Cerebellar cortex (tissue), 1 donor: ENCODE results near the gene PATJ.
"Not testable (repeated sequence)": the region's sequence is repeated elsewhere in the genome, so short reads cannot be mapped to it uniquely, and the experiment has no call there.

Experiments used
- DNase-seq: peaks from one replicate; pipeline ENCODE4 v3.0.0-alpha.2; 2015; ENCODE audit warnings: low spot score

PATJ gene

DNA sequence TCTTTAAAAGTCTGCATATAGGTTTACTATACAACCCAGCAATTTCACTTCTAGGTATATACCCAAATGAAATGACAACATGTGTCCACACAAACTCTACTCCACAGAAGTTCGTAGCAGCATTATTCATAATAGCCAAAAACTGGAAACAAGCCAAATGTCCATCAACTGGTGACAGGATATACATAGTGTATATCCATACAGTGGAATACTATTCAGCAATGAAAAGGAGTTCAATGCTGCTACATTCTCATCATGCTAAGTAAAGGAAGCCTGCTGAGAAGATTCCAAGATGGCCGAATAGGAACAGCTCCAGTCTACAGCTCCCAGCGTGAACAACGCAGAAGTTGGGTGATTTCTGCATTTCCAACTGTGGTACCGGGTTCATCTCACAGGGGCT is 200.6 kb downstream of the PATJ start:
- DNase-seq: no peak

DNA sequence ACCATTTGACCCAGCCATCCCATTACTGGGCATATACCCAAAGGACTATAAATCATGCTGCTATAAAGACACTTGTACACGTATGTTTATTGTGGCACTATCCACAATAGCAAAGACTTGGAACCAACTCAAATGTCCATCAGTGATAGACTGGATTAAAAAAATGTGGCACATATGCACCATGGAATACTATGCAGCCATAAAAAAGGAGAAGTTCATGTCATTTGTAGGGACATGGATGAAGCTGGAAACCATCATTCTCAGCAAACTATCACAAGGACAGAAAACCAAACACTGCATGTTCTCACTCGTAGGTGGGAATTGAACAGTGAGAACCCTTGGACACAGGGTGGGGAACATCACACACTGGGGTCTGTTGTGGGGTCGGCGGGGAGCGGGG is 206.4 kb downstream of the PATJ start:
- DNase-seq: not testable (repeated sequence)

DNA sequence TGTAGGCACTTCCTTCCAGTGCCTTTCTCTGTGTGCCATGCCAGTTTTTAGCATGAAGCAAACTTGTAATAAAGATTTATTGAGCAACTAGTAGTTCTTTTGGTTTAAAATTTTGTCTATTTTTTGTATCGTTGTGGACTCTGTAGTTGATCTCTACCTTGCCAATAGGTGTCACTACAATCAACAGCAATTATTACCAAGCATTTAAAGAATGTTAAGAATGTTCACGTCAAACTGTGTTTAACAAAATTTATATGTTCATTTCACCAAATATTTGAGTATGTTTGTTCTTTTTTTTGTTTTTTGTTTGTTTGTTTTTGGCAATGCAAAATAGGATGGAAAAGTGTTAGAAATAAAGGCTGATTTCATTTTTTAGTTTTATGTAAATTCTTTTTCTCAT is 208.1 kb downstream of the PATJ start:
- DNase-seq: peak; percentile 64

DNA sequence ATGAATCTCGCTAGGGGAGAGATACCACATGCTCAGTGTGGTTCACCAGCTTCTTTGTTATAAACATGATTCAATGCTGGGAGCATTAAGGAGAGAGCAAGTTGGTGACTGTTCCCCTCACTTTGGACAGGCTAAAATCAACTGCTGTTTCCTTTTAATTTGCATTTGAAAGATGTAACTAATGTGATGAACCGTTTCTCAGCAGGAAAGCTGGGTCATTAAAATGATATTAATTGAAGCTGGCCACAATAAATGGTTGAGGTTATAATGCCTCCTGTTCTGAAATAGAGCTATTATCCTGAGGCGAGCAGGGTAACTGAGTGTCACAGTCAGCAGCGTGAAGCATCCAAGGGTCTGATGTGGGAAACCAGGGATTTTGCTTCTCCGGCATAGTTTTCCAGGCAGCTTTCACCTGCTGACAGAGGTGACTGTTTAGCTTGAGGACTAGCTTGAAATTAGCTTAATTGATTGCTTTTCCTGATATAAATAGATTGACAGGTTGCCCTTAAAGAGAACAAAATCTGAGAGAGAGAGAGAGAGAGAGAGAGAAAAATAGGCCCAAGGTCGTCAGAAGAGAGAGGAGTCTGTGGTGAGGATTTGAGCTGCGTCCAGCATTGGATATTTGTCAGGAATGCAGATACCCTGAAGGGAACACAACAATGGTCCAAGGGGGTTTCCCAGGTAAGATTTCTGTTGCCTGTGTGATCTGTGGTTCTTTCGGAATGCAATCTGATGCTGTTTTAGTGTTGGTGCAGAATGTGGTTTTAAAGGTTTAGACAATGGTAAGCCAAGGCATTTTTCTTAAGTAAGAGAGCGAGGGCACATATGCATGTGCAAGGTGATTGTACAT is 209.7 kb downstream of the PATJ start:
- DNase-seq: peak; percentile 78

DNA sequence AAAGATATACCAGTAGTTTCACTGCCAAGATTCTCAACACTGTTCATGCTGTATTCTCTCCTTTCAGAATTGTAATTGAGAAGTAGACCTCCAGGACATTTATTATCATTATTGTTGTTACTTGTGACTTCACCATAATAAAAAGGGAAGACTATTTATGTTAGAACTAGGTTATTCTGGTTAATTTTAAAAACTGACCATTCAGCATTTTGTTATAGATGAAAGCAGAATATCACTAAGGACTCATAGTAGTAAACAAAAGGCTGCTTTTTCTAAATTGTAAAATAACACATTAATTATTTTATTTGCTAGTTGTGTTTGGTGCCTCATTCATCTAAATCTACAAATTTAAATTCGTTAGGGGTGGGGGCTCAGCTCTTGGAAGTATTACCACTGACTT is 210.4 kb downstream of the PATJ start:
- peak; percentile 44 for DNase-seq

DNA sequence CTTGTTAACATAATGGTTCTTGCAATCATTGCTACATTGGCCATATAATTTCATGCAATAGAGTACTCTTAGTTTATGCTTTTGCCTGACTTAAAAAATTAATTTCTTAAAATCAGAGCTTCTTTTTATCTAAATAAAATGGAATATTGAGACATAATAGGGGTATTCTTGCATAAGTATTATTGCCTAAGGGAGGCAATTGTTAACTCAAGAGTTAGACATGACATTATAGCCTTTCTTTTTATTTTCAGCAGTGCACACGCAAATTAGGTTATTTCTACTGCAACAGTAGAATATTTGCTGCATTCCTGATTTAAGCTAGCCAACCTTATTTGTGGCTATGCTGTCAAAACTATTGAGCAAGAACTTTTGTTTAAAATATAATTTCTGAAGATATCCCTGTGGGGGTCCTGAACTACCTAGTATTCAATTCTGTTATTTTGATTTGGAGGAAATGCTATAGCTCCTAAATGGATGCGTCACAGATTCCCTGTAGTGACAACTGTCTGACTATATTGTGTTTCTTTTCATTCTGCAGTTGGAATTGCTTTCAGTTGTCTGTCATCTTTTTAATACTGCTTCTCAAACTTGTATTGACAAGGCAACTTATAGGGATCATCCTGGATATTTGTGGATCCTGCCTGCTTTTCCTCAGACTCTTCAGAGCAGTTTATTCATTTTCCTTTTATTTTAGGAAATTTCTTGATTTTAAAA is 211.0 kb downstream of the PATJ start:
- DNase-seq: peak; percentile 41

DNA sequence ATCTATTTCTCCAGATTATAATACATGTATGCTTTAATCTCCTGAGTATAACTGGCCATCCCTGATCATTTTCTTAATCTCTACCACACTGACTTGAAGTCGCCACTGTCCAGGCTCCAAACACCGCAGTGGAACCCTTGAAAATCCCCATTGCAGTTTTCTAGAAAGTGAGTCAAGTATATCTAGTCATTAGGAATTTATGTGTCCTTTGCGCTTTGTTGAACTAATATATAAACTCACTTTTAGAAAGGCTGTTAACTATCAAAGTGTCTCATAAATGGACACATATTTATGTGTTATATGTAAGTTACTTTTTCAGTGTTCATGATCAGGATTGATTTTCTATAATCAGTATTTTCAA is 211.5 kb downstream of the PATJ start:
- peak; percentile 56 for DNase-seq

DNA sequence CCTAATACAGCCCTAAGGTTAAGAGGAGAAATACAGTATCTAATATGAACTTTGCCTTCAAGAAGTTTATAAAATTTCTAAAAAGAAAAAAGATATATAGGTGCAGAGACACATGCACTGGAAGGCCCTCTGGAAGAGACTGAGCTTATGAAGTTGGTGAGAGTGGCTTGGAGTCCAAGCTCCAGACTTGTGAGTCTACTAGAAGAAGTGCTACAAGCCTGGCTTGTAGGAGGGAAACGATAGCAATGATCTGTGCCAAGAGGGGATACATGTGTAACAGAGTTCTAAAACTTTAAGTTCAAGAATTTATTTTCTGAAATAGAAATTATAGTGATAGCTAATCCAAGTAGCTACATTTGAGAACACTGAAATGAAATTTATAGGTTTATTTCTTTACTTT is 213.0 kb downstream of the PATJ start:
- peak; percentile 56 for DNase-seq

DNA sequence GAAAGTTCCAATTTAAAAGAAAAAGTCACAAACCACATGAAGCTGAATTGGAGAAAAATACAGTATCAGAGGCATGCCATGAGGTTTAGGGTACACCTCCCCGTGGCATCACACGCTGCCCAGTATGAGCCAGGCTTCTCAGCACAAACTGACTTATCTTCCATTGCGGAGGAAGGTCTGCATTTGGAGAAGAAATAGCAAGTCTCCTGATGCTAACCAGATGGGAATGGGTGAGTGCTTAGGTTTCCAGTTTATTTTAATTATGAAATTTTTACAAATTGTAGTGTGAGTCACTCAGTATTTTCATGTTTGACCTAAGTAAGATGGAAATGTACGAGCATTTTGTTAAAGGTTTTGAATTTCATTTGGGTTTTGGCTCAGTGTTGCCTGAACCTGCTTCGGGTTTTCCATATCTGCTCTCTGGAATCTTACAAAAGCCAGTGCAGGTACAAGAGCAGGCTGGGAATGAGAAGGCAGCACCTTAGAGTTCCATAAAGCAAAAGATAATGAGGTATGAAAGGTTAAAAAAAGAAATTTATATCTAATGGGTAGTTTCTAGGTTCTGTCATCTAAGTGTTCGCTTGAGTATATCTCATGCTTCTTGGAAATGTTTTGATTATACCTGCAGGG is 213.9 kb downstream of the PATJ start:
- peak; percentile 66 for DNase-seq

DNA sequence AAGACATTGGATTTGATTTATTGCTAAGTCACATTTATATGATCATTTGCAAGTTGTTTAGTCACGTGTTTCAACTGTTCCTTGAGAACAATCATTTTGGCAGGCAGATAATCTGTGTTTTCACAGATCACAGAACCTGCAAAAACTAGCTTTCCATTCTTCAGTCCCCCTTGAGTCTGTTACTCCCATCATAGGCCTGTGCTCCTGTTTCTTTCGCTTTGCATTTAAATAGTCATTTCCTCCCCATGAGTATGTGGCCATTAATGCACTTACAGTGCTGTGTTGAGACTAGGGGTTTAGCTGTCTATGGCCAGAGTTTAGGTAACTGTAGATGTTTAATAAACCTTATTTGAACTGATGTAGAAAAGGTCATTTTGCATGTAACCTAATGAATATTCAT is 214.5 kb downstream of the PATJ start:
- DNase-seq: peak; percentile 60

DNA sequence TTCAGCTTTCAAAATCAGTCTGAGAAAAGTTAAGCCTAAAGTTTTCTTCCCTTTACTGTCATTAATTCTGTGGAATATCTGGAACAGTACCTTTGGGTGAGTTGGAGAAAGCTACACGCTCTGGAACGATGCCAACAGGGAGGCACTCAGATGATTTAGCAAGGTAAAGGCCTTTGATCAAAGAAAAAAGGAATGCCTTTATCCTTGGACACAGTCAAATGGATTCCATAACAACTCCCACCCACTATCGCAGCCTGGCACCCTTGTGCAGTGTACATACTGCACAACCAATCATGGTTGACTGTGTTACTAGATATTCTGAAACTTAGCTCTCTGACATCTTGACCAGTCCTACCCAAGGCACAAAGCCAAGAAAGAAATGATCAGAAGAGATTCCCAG is 218.7 kb downstream of the PATJ start:
- DNase-seq: no peak

DNA sequence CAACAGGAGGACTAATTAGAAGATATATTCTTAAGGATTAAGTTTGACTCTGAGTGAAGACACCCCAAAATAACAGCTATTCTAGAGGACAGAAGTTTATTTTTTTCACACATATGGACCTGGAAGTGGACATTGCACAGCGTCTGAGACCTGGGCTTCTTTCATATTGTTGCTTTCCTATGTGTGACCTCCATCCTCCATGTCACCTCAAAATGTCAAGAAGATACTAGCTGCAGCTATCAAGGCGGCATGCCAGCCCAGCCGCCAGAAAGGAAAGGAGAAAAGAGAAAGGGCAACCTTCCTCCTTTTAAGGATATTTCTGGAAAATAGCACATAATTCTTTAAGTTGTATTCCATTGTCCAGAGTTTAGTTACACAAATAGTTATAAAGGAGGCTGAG is 220.4 kb downstream of the PATJ start:
- no peak for DNase-seq

DNA sequence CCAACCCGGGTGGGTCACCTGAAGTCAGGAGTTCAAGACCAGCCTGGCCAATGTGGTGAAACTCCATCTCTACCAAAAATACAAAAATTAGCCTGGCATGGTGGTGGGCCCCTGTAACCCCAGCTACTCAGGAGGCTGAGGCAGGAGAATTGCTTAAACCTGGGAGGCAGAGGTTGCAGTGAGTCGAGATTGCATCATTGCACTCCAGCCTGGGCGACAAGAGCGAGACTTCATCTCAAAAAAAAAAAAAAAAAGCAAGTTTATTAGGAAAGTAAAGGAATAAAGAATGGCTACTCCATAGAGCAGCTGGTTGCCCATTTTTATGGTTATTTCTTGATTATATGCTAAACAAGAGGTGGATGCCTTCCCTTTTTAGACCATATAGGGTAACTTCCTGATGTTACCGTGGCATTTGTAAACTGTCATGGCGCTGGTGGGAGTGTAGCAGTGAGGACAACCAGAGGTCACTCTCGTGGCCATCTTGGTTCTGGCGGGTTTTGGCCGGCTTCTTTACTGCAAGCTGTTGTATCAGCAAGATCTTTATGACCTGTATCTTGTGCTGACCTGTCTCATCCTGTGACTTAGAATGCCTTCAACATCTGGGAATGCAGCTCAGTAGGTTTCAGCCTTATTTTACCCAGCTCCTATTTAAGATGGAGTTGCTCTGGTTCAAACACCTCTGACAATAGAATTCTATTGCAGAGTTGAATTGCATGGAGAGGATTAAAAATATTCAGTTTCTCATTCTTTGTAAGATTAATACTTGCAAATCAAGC is 224.4 kb downstream of the PATJ start:
- DNase-seq: not testable (repeated sequence)

DNA sequence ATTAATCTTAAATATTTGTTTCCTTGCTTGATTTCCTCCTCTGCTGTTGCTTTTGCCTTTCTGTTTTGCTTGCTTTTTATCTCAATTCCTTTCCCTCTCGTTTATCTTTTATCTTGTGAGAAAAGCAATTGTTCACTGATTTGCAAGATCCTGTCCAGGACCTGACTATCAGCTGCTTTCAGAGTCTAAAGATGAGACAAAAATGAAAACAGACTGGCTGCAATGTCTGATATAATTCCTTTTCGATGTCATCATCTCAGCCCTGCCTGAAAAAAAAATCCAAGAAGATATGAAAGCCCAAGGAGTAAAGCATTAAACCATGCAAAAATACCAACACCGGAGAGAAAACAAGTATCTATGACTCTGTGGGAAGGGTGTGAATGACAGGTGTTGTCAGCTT is 225.5 kb downstream of the PATJ start:
- DNase-seq: no peak

DNA sequence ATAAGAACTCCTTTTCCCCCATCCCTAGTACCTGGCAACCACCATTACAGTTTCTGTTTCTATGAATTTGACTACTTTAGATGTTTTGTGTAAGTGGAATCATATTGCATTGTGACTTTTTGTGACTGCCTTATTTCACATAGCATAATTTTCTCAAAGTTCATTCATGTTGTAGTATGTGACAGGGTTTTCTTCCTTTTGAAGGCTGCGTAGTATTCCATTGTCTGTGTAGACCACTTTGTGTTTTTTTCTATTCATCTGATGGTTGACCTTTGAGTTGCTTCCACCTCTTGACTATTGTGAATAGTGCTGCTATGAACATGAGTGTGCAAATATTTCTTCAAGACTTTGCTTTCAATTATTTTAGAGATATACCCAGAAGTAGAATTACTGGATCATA is 226.6 kb downstream of the PATJ start:
- DNase-seq: peak; percentile 0

DNA sequence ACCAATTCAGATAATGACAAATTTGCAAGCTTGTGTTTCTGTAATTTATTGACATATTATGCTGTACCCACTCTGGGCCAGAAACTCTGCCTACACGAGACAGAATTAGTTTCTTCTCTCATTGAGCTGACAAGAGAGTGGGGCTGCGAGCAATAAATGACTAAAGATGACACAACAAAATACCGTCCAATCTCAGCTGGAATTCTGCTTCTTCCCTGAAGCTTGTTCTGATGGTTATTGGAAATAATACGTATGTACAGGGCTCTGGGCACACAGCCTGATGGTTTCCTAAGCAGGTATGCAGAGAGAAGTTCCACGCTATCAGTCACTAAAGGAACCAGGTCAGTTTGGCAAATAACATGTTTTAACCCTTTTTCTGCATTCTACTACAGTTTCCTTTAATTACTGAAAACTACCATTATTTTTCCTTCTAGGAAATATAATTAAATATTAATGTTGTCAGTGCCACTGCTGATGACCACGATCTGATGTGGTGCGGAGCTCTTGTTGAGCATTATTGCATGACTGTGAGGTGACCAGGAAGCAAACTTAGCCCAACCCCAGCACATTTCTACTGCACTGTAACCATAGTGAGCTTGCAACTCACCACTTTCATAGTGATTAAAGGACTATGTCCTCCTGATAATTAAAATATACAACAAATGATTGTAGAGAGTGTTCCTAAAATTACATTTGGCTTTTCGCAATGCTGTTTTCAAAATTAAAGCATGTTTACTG is 231.0 kb downstream of the PATJ start:
- peak; percentile 58 for DNase-seq

DNA sequence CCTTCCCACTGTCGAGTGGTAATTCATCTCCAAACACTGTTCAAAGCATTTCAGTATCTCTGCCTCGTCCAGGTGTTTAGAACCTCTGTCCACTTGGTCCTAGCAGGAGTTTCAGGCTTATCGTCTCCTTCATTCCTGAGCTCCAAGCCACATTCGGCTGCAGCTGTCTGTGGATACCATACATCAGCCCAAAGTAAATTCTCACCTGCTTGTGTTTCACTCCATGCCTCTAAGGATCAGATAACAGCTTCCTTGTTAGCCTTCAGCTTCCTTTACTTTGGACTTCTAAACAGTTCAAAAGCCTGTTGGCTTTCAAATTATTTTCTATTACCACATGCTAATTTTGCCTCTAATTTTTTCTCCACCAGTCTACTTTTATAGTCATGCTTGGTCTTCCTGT is 233.4 kb downstream of the PATJ start:
- no peak for DNase-seq

DNA sequence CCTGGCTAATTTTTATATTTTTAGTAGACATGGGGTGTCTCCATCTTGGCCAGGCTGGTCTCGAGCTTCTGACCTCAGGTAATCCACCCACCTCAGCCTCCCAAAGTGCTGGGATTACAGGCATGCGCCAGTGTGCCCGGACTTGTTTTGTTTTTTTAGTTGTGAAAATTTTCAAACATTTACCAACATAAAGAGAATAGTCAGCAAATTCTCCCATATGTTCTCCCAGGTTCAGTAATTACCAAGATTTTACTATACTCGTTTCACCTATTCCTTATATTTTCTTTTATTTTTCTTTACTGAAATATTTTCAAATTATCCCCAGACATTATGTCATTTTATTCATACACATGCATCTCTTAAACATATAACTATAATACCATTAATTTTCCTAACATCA is 234.3 kb downstream of the PATJ start:
- DNase-seq: no peak

DNA sequence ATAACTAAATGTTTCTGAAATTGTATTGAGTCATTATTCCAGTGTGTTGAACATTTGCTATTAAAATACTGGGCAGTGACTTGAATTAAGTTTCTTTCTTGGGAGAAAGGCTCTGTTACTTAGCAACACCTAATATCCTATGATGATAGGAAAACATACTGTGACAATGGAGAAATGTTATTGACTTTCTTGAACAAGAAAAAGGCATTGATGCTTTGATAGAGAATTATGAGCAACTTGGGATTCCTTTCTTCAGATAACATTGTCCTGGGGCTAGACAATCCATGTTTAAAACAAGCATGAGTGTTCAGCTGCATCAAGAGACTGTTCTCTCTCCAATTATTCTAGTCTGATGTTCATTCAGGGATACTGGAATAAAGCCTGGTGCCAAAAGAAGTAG is 236.5 kb downstream of the PATJ start:
- no peak for DNase-seq

DNA sequence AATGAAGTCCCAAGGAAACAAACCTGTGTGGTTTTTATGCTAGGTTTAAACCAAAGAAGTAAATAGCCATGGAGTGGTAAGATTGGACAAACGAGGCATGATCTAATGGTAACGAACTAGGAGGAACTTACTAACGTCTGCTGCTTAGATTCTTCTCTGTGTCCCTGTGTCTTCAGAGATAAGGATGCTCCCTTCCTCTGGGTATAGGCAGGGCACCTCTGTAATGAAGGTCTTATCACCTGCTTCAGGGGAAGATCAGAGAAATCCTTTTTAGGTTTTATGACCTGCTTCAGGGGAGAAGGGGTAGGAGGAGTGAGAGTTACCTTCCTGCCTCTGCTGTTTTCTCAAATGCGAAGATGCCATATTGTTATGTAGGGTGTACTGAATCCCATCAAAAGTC is 237.4 kb downstream of the PATJ start:
- DNase-seq: no peak

DNA sequence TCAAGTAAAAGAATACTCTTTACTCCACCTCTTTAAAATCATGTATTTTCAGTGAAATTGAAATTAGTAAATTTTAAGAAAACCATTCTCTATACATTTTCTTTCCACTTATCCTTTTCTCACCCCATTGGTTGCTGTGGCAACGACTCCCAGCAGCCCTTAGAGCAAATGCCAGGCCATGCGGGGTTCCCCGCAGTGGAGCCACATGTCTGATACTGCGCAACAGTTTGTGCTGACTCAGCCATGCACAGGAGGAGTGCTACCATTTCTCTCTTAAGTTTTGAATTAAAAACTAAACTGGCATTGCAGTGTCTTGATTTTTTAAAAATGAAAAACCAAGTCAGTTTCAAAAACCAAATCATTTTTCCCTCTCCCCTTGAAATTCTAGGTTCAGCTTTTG is 238.3 kb downstream of the PATJ start:
- DNase-seq: peak; percentile 94
